SK-N-SH treated with all-trans-retinoic acid at 6 μM for 48 hours (cell line): ENCODE data around the gene RXRA.

ENCODE experiments used
- ATAC-seq: fragments of 200-7000 bp; cut with Tn5 transposase; 3 replicates; pipeline ENCODE4 v1.9.1; 2020; ENCODE audit warnings: mild to moderate bottlenecking, moderate library complexity
- ARNTL ChIP-seq: fragments of 450-650 bp; formaldehyde crosslinking; IDR thresholded peaks from 2 replicates; pipeline ENCODE4 v1.5.0; 2020; ENCODE audit warnings: low read depth, mild to moderate bottlenecking, moderate library complexity, borderline replicate concordance
- GLIS3 ChIP-seq: fragments of 250-450 bp; sonication (Bioruptor Pico); IDR thresholded peaks from 2 replicates; pipeline ENCODE4 v1.5.0; 2020; ENCODE audit warnings: mild to moderate bottlenecking, moderate library complexity
- ISL1 ChIP-seq: fragments of 250-450 bp; sonication (Bioruptor Pico); IDR thresholded peaks from 2 replicates; pipeline ENCODE4 v2.1.2; 2022; ENCODE audit warnings: mild to moderate bottlenecking, moderate library complexity
- OSR1 ChIP-seq: fragments of 250-450 bp; sonication (Bioruptor Pico); IDR thresholded peaks from 2 replicates; pipeline ENCODE4 v1.8.0; 2022; ENCODE audit warnings: moderate library complexity, mild to moderate bottlenecking, inconsistent platforms
- PPARA ChIP-seq: fragments of 250-450 bp; sonication (Bioruptor Pico); IDR thresholded peaks from 2 replicates; pipeline ENCODE4 v1.5.0; 2020; ENCODE audit warnings: mild to moderate bottlenecking, borderline replicate concordance
- RARB ChIP-seq: fragments of 250-450 bp; sonication (Bioruptor Pico); IDR thresholded peaks from 2 replicates; pipeline ENCODE4 v1.8.0; 2021; ENCODE audit warnings: mild to moderate bottlenecking, moderate library complexity
- SNAI2 ChIP-seq: fragments of 250-450 bp; sonication (Bioruptor Pico); IDR thresholded peaks from 2 replicates; pipeline ENCODE4 v1.5.0; 2020; ENCODE audit warnings: mild to moderate bottlenecking, moderate library complexity
- TCF4 ChIP-seq: fragments of 250-450 bp; sonication (Bioruptor Pico); IDR thresholded peaks from 2 replicates; pipeline ENCODE4 v1.8.0; 2021; ENCODE audit warnings: mild to moderate bottlenecking, moderate library complexity, borderline replicate concordance
- TOX ChIP-seq: fragments of 250-450 bp; sonication (Bioruptor Pico); IDR thresholded peaks from 2 replicates; pipeline ENCODE4 v1.8.0; 2021; ENCODE audit warnings: mild to moderate bottlenecking, moderate library complexity, borderline replicate concordance
- ZC3H10 ChIP-seq: fragments of 250-450 bp; sonication (Bioruptor Pico); IDR thresholded peaks from 2 replicates; pipeline ENCODE4 v1.5.1; 2021; ENCODE audit warnings: mild to moderate bottlenecking, moderate library complexity
- ZFP3 ChIP-seq: fragments of 250-450 bp; sonication (Bioruptor Pico); IDR thresholded peaks from 2 replicates; pipeline ENCODE4 v1.5.0; 2020; ENCODE audit warnings: mild to moderate bottlenecking, moderate library complexity
- ZFP30 ChIP-seq: fragments of 450-650 bp; formaldehyde crosslinking; IDR thresholded peaks from 2 replicates; pipeline ENCODE4 v1.5.0; 2022; ENCODE audit warnings: mild to moderate bottlenecking, moderate library complexity
- ZNF565 ChIP-seq: fragments of 450-650 bp; formaldehyde crosslinking; conservative IDR thresholded peaks from 2 replicates; pipeline ENCODE4 v1.5.0; 2020; ENCODE audit warnings: low read depth, mild to moderate bottlenecking, moderate library complexity
- ZNF70 ChIP-seq: fragments of 450-650 bp; formaldehyde crosslinking; IDR thresholded peaks from 2 replicates; pipeline ENCODE4 v1.5.0; 2020; ENCODE audit warnings: mild to moderate bottlenecking, moderate library complexity
- ZNF8 ChIP-seq: fragments of 450-650 bp; formaldehyde crosslinking; IDR thresholded peaks from 2 replicates; pipeline ENCODE4 v1.5.0; 2020; ENCODE audit warnings: mild to moderate bottlenecking, moderate library complexity
- TF ChIP-seq, protein P1 (sequence below): fragments of 250-450 bp; sonication (Bioruptor Pico); IDR thresholded peaks from 2 replicates; pipeline ENCODE4 v1.5.1; 2021; ENCODE audit warnings: mild to moderate bottlenecking, moderate library complexity
- TF ChIP-seq, protein P2 (sequence below): fragments of 250-450 bp; sonication (Bioruptor Pico); IDR thresholded peaks from 2 replicates; pipeline ENCODE4 v1.8.0; 2020; ENCODE audit warnings: mild to moderate bottlenecking, moderate library complexity, borderline replicate concordance
- TF ChIP-seq, protein P3 (sequence below): fragments of 250-450 bp; sonication (Bioruptor Pico); IDR thresholded peaks from 2 replicates; pipeline ENCODE4 v1.5.1; 2020; ENCODE audit warnings: low read depth, mild to moderate bottlenecking, moderate library complexity
- TF ChIP-seq, protein P4 (sequence below): fragments of 250-450 bp; sonication (Bioruptor Pico); IDR thresholded peaks from 2 replicates; pipeline ENCODE4 v1.5.0; 2020; ENCODE audit warnings: mild to moderate bottlenecking, moderate library complexity

RXRA gene

DNA sequence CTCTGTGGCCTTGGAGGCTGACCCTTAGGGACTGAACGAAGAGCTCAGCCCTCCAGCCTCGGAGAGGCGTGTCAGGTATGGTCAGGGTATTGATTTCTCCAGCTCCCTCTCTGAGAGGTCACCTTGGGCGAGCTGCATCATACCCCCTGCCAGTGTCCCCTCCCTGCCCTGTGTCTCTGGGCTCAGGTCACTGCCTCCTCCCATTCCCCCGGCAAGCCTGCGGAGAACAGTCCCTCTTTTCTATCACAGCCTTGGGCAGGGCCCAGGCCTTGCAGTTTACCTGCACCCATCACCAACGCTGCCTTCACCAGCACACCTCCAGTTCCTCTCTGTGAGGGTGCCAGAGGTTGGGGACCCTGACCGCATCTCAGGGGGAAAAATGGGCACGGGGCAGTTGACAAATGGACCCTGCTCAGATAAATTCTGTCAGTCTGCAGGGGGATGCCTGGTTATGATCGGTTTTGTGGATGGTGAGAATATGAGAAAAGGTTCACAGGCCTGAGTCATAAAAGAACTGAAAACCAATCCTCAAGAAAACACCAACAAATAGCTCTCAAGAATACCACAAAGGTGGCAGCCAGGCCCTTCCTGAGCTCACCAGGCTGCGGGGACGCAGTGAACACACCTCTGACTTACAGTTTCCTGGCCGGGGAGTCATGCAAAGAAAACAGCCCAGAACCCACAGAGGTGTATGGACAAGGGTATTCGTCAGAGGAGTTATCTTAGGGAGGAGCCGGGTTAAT lies 24.7 kb upstream of the RXRA start (continued):
- TF ChIP-seq, protein P1, sequence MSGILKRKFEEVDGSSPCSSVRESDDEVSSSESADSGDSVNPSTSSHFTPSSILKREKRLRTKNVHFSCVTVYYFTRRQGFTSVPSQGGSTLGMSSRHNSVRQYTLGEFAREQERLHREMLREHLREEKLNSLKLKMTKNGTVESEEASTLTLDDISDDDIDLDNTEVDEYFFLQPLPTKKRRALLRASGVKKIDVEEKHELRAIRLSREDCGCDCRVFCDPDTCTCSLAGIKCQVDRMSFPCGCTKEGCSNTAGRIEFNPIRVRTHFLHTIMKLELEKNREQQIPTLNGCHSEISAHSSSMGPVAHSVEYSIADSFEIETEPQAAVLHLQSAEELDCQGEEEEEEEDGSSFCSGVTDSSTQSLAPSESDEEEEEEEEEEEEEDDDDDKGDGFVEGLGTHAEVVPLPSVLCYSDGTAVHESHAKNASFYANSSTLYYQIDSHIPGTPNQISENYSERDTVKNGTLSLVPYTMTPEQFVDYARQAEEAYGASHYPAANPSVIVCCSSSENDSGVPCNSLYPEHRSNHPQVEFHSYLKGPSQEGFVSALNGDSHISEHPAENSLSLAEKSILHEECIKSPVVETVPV (CRISPR knock-in tag) = no peak
- TF ChIP-seq, all 23 proteins: peak for 0

DNA sequence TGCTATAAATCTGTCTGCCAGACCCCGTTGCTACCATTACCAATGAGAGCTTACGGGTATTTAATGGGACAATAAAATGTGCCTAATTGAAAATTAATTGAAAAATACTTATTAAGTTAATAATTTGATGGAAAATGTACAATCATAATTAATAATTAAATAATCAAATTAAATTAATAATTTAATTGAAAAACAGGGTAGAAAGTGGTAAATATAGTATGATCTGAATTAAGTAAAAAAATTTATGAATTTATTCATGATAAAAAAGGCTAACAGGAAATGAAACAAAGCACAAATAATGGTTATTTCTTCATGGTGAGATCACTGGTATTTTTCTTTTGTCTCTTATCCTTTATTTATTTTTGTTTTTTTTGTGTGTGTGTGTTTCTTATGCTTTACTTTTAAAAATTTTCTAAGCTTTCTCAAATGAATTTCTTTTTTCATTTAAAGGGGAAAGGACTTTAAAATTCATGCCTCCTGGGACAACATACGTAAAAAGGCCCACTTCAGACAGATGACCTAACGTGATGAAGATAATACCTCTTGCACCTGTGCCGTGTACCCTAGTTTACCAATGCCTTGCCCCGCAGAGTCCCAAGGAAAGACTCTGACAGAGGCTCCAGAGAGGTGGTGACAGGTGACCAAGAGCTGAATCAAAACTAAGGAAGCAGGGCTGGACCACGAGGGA lies 24.0 kb upstream of the RXRA start:
- ATAC-seq = no peak

DNA sequence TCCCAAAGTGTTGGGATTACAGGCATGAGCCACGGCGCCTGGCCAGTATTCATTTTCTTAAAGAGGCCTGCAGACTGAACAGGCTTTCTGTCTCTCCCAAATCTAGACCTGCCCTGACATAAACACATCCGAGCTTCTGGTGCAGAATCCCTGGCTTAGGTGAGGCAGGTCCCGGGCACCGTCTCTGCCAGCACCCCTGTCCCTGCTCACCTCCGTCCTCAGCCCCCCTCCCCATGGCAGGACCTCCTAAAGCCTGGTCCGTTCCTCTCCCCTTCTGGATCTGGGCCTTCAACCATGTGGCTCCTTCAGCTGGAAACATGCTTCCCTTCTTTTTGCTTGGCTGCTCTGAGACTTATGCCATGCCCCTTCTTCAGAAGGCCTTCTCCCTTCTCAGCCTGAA lies 22.7 kb upstream of the RXRA start:
- no peak for ATAC-seq
- no peak for TF ChIP-seq TCF4 (CRISPR knock-in tag)
- no peak for TF ChIP-seq OSR1 (CRISPR knock-in tag)

More for the DNA sequence above, 24.0 kb upstream of the RXRA start:
- TF ChIP-seq ZFP30 (CRISPR knock-in tag) = no peak
- no peak for TF ChIP-seq ISL1
- TF ChIP-seq SNAI2 (CRISPR knock-in tag) = no peak
- TF ChIP-seq, protein P2, sequence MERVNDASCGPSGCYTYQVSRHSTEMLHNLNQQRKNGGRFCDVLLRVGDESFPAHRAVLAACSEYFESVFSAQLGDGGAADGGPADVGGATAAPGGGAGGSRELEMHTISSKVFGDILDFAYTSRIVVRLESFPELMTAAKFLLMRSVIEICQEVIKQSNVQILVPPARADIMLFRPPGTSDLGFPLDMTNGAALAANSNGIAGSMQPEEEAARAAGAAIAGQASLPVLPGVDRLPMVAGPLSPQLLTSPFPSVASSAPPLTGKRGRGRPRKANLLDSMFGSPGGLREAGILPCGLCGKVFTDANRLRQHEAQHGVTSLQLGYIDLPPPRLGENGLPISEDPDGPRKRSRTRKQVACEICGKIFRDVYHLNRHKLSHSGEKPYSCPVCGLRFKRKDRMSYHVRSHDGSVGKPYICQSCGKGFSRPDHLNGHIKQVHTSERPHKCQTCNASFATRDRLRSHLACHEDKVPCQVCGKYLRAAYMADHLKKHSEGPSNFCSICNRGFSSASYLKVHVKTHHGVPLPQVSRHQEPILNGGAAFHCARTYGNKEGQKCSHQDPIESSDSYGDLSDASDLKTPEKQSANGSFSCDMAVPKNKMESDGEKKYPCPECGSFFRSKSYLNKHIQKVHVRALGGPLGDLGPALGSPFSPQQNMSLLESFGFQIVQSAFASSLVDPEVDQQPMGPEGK = no peak
- TF ChIP-seq PPARA (CRISPR knock-in tag) = no peak

DNA sequence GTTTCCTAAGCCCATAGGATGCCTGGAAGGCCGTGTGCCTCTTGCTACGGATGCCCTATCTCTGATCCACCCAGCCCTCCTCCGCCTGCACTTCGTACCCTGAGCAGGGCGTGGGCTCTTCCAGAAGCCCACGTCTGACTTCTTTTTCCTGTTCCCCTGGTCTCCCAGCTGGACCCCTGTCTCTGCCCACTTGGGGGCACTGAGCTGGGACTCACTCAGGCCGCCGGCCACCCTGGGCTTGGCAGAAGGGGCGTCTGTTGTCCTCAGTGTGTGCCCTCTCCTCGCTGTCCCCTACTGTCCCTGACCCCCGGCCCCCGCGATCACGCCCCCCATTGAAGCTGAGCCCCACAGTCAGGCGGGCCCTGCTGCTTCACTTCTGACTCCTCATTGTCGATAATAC lies 22.0 kb upstream of the RXRA start:
- ATAC-seq = no peak

DNA sequence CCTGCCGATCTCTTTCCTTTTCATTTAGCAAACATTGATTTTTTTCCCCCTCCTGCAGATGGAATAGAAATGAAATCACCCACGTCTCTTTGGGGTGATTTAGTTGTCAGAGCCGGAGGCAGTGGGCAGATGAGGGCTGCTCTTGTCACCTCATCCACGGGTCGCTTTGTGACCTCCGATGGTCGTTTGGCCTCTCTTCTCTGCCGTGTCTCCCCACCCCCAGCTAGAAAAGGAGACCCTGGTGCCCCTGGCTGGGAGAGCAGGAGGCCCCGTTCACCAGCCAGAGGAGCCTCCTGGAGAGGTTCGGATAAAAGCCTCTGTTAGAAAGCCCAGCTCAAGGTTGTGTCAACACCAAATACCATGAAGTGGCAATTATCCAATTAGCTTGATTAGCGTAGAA lies 21.6 kb upstream of the RXRA start:
- ATAC-seq = no peak
- no peak for TF ChIP-seq ZFP3
- TF ChIP-seq PPARA (CRISPR knock-in tag) = no peak
- TF ChIP-seq, protein P2 = no peak
- TF ChIP-seq OSR1 (CRISPR knock-in tag) = no peak
- TF ChIP-seq ZNF70 (CRISPR knock-in tag) = no peak
- no peak for TF ChIP-seq GLIS3 (CRISPR knock-in tag)
- no peak for TF ChIP-seq ZFP30 (CRISPR knock-in tag)
- no peak for TF ChIP-seq TOX (CRISPR knock-in tag)
- TF ChIP-seq TCF4 (CRISPR knock-in tag) = no peak
- TF ChIP-seq, protein P3, sequence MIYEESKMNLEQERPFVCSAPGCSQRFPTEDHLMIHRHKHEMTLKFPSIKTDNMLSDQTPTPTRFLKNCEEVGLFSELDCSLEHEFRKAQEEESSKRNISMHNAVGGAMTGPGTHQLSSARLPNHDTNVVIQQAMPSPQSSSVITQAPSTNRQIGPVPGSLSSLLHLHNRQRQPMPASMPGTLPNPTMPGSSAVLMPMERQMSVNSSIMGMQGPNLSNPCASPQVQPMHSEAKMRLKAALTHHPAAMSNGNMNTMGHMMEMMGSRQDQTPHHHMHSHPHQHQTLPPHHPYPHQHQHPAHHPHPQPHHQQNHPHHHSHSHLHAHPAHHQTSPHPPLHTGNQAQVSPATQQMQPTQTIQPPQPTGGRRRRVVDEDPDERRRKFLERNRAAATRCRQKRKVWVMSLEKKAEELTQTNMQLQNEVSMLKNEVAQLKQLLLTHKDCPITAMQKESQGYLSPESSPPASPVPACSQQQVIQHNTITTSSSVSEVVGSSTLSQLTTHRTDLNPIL = no peak
- no peak for TF ChIP-seq ZNF8 (CRISPR knock-in tag)
- no peak for TF ChIP-seq ZNF565 (CRISPR knock-in tag)

More for the DNA sequence above, 22.0 kb upstream of the RXRA start:
- TF ChIP-seq TOX (CRISPR knock-in tag) = no peak
- TF ChIP-seq, protein P4, sequence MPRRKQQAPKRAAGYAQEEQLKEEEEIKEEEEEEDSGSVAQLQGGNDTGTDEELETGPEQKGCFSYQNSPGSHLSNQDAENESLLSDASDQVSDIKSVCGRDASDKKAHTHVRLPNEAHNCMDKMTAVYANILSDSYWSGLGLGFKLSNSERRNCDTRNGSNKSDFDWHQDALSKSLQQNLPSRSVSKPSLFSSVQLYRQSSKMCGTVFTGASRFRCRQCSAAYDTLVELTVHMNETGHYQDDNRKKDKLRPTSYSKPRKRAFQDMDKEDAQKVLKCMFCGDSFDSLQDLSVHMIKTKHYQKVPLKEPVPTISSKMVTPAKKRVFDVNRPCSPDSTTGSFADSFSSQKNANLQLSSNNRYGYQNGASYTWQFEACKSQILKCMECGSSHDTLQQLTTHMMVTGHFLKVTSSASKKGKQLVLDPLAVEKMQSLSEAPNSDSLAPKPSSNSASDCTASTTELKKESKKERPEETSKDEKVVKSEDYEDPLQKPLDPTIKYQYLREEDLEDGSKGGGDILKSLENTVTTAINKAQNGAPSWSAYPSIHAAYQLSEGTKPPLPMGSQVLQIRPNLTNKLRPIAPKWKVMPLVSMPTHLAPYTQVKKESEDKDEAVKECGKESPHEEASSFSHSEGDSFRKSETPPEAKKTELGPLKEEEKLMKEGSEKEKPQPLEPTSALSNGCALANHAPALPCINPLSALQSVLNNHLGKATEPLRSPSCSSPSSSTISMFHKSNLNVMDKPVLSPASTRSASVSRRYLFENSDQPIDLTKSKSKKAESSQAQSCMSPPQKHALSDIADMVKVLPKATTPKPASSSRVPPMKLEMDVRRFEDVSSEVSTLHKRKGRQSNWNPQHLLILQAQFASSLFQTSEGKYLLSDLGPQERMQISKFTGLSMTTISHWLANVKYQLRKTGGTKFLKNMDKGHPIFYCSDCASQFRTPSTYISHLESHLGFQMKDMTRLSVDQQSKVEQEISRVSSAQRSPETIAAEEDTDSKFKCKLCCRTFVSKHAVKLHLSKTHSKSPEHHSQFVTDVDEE = no peak
- TF ChIP-seq ZC3H10 (CRISPR knock-in tag) = no peak
- TF ChIP-seq RARB (CRISPR knock-in tag) = no peak
- TF ChIP-seq, protein P3 = no peak
- no peak for TF ChIP-seq SNAI2 (CRISPR knock-in tag)
- TF ChIP-seq TCF4 (CRISPR knock-in tag) = no peak
- TF ChIP-seq PPARA (CRISPR knock-in tag) = no peak
- TF ChIP-seq ZNF8 (CRISPR knock-in tag) = no peak
- no peak for TF ChIP-seq ZFP30 (CRISPR knock-in tag)
- no peak for TF ChIP-seq ARNTL (CRISPR knock-in tag)
- TF ChIP-seq, all 23 proteins: peak for 0
